Left ventricle myocardium inferior (tissue), 1 donor: ENCODE data around the gene SPESP1. TPM values are rescaled to one million over a fixed set of nuclear protein-coding genes. Genes with fewer than 3 reads are reported as not detected.

Experiments
- DNase-seq: peaks from one replicate; pipeline ENCODE4 v3.0.0-alpha.2; 2020
- H3K27ac ChIP-seq: fragments of 200-600 bp; replicated peaks from 2 replicates; pipeline ENCODE4 v1.8.0; 2021
- H3K27me3 ChIP-seq: fragments of 200-600 bp; 2 replicates; pipeline ENCODE4 v1.8.0; 2021; ENCODE audit warnings: low read depth
- H3K36me3 ChIP-seq: fragments of 200-600 bp; 2 replicates; pipeline ENCODE4 v1.8.0; 2021
- H3K4me1 ChIP-seq: fragments of 200-600 bp; 2 replicates; pipeline ENCODE4 v1.8.0; 2021
- H3K4me3 ChIP-seq: fragments of 200-600 bp; 2 replicates; pipeline ENCODE4 v1.8.0; 2021; ENCODE audit warnings: mild to moderate bottlenecking, moderate library complexity
- H3K9me3 ChIP-seq: fragments of 200-600 bp; replicated peaks from 2 replicates; pipeline ENCODE4 v1.8.0; 2021
- CTCF ChIP-seq: fragments of 200-600 bp; IDR thresholded peaks from 2 replicates; pipeline ENCODE4 v1.8.0; 2021; ENCODE audit warnings: antibody characterized with exemption, mild to moderate bottlenecking, borderline replicate concordance
- intact Hi-C: fragments of 100-400 bp; cut with micrococcal nuclease; formaldehyde crosslinking; loops from one replicate; pipeline ENCODE4 v1.11.0; 2022
- long read RNA-seq: library from polyadenylated mRNA; unstranded; transcript quantifications from one replicate; pipeline ENCODE4 v2.0.0, GENCODE V29; 2021
- total RNA-seq: library from RNA; stranded (reverse); fragmentation: NEBNext Ultra II Directional; extraction: Animal tissue kit (Norgen Biotek cat#: 25700); gene quantifications from one replicate; pipeline ENCODE4 v1.2.1, GENCODE V29; 2021
- donor health status: DM: no; HTN: yes; CAD: no; lungs with severe emphysema.

The SPESP1 gene
- 7.6 TPM for total RNA-seq
- long read RNA-seq, transcript SPESP1-201 (2 exons, 1,431 nt) = major isoform, 16 of 16 reads
- long read RNA-seq, partial matches to known transcripts = 0 of 16 reads
- long read RNA-seq, other reads (novel, unspliced or antisense) = 0 of 16 reads

GRCh38 chr15:68930268-68931022, at the start of gene SPESP1:
SPESP1 (plus strand) TSS chr15:68930525; CDS start chr15:68930654, 129 bp downstream.
- peak within 1 kb of the TSS; percentile 64 for H3K4me3 ChIP-seq
- intact Hi-C loops = no loop called here
- no peak within 1 kb of the TSS for H3K27ac ChIP-seq

GRCh38 chr15:68885070-68885469, 45.3 kb upstream of the SPESP1 start:
- Histone ChIP-seq H3K27ac (no peak overlapping the region), H3K4me3 (no peak overlapping the region), H3K9me3 (no peaks in the 10 kb centered on the region), H3K27me3 (no peaks in the 10 kb centered on the region), H3K4me1 (peaks cover 9% of the 10 kb centered on the region), H3K36me3 (no peaks in the 10 kb centered on the region)
- no peak for TF ChIP-seq CTCF
- DNase-seq = no peak
- intact Hi-C loops = no loop called here

More at GRCh38 chr15:68930268-68931022, at the start of gene SPESP1:
- H3K27me3 ChIP-seq = peaks cover 13% of the 10 kb centered on the region
- no peaks in the 10 kb centered on the region for H3K9me3 ChIP-seq
- DNase-seq = peak; percentile 60
- no peak for TF ChIP-seq CTCF
- no peaks in the 10 kb centered on the region for H3K4me1 ChIP-seq
- no peaks in the 10 kb centered on the region for H3K36me3 ChIP-seq

- no peak for DNase-seq
- Histone ChIP-seq H3K4me3 (no peak overlapping the region), H3K36me3 (no peaks in the 10 kb centered on the region), H3K27me3 (no peaks in the 10 kb centered on the region), H3K27ac (no peak overlapping the region), H3K4me1 (peaks cover 9% of the 10 kb centered on the region), H3K9me3 (no peaks in the 10 kb centered on the region)
- intact Hi-C loops = no loop called here
- TF ChIP-seq CTCF = no peak
Measured at GRCh38 chr15:68887120-68887519, 43.2 kb upstream of the SPESP1 start.

GRCh38 chr15:68887819-68888218, 42.5 kb upstream of the SPESP1 start:
- DNase-seq = no peak
- intact Hi-C loops = no loop called here
- no peak for TF ChIP-seq CTCF
- Histone ChIP-seq H3K27me3 (no peaks in the 10 kb centered on the region), H3K4me1 (peaks cover 9% of the 10 kb centered on the region), H3K36me3 (no peaks in the 10 kb centered on the region), H3K4me3 (no peak overlapping the region), H3K27ac (no peak overlapping the region), H3K9me3 (no peaks in the 10 kb centered on the region)

GRCh38 chr15:68888419-68888818, 41.9 kb upstream of the SPESP1 start:
- no peak for DNase-seq
- intact Hi-C loops = no loop called here
- TF ChIP-seq CTCF = no peak
- no peak overlapping the region for H3K4me3 ChIP-seq
- H3K9me3 ChIP-seq = no peaks in the 10 kb centered on the region
- H3K36me3 ChIP-seq = no peaks in the 10 kb centered on the region
- peaks cover 3% of the 10 kb centered on the region for H3K27me3 ChIP-seq
- H3K4me1 ChIP-seq = peaks cover 9% of the 10 kb centered on the region
- H3K27ac ChIP-seq = no peak overlapping the region
